C4-2B (cell line): ENCODE measurements around the gene NUDT13.

ENCODE experiments used
- H3K27ac ChIP-seq: fragments of 450-650 bp; 2 replicates; pipeline ENCODE4 v1.5.1; 2017
- CTCF ChIP-seq: fragments of 450-650 bp; conservative IDR thresholded peaks from 2 replicates; pipeline ENCODE4 v1.5.1; 2017; ENCODE audit warnings: mild to moderate bottlenecking
- ZFX ChIP-seq: fragments of 450-650 bp; IDR thresholded peaks from 2 replicates; pipeline ENCODE4 v1.6.1; 2017

Gene NUDT13

DNA sequence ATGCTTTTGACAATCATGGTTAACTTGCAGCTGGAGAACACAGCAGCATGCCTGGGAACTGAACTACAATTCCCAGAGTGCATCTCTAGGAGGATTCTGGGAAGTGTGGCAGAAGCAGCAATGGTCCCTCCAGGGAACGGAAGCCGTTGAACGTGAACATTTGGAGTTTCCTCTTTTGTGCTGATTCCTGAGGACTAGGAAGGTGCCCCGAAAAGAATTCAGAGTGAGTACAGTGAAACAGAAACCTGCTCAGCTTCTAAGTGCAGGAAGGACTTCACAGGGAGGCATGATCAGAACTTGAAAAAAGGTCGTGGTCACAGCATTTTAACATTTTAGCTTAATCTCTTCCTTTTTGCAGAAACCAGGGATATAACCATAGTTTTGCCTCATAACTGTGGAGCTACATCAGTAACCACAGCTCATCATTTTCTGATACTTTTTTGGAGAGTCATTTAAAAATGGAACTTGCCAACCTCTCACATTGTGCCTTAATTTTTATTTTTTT lies at the start of gene NUDT13:
Gene NUDT13 (plus strand): TSS at position 111 of the 505 bp plus-strand sequence. CDS start 3,911 bp downstream, outside the sequence.
- peak within 1 kb of the TSS; percentile 30 for H3K27ac ChIP-seq
- TF ChIP-seq CTCF (no peak), ZFX (no peak)

DNA sequence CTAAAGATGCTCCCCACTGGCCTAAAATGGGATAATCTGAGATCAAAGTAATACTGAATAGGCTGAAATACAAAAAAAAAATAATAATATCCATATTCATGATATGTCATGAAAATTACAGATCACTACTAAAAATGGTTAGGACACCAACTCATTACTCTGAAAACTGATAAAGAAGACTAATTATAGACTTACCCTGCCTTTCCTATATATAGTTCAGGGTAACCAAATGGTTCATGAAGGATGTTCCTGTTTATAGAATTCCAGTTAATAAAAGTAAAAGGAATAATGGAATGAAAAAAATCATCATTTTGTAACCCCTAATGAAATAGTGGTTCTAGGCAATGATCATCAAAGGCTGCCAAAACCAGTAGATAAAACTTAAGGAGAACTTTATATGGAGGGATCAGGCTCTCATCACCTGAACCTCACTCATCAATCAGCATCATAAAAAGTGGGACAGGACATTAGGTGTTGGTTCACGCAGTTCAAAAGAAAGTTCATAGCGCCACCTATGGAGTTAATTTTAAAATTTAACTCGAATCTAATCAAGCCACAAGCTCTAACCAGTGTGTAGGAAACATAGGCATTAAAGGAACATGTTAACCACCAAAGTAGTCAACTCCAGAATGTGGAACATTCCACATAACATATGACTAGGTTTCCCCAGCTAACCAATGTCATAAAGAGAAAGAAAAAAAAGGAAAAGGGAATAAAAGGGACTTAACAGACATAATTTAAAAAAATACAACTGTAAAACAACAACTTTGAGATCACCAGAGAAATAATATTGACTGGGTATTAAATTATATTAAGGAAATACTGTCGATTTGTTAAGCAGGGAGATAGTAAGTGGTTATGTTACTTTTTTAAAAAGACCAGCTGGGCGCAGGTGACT lies 49.3 kb upstream of the NUDT13 start:
- no peak overlapping the region for H3K27ac ChIP-seq
- TF ChIP-seq CTCF: peak; percentile 79
- TF ChIP-seq ZFX: no peak

- H3K27ac ChIP-seq: no peak overlapping the region
- TF ChIP-seq CTCF: no peak
- TF ChIP-seq ZFX: no peak
These were observed 48.5 kb upstream of the NUDT13 start for GRCh38 chr10:73061743-73062142.

DNA sequence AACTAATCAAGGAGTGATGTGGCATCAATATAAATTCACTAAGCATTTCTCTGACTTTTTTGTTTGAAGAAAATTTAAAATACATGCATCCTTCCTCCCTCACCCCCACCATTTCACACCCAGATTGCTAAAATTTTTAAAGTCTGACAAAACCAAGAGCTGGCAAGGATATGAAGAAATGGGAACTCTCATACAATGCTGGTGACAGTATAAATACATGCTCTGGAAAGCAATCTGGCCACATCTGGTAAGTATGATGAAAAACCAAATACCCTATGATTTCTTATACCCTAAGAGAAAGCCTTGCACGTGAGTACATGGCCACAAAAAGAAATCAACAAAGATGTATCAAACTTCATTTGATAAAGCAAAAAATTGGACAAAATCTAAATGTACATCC lies 44.8 kb upstream of the NUDT13 start:
- TF ChIP-seq CTCF: no peak
- H3K27ac ChIP-seq: no peak overlapping the region

- no peak overlapping the region for H3K27ac ChIP-seq
- TF ChIP-seq ZFX (no peak), CTCF (no peak)
These were observed 36.6 kb upstream of the NUDT13 start for GRCh38 chr10:73073627-73074026.

GRCh38 chr10:73075829-73076228 lies 34.4 kb upstream of the NUDT13 start:
- no peak overlapping the region for H3K27ac ChIP-seq
- TF ChIP-seq ZFX (no peak), CTCF (no peak)
